ENCODE data around the gene DDX39A.
A peak's percentile ranks its signal among the peaks of the same experiment; 100 is the strongest.

The DDX39A gene

DNA sequence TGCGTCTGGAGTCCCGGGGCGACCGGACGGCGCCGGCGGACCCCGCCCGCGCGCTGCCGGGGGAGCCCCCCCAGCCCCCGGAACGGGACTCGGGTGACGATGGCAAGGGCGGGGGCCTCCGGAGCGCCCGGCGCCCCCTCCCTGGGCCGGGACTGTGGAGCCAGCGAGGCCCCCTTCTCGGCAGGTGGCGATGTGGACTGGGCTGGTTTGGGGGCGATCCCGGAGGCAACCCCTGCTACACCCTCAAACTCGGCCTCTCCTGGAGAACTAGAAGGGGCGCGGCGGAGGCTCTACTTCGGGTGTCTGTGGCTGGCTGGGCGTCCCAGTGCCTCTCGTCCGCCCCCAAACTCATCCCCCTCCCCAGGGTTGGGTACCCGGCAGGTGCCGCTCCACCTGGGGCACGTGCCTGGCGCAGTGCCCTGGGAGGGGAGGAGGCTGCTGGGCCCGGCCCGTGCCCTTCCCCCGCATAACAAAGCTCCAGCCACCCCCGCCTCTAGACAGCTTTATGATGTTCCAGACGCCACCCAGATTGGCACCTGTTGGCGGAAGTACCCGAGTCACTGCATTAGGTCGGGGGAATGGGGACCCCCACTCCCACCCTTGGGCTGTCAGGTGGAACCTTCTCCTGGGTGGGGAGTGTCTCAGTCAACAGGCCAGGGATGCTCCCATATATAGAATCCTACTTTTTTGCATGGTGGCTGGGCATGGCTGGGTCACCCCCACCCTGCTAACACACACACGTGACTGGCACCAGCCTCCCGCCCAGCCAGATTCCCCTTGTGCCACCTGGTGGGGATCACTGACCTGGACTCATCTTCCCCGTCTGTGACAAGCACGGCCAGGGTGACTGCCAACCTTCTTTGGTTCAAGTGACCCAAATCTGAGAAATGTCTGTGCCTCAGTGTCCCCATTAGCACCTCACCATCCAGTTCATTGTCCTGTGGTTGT is 14.7 kb upstream of the DDX39A start:
- peak; percentile 34 for DNase-seq

DNA sequence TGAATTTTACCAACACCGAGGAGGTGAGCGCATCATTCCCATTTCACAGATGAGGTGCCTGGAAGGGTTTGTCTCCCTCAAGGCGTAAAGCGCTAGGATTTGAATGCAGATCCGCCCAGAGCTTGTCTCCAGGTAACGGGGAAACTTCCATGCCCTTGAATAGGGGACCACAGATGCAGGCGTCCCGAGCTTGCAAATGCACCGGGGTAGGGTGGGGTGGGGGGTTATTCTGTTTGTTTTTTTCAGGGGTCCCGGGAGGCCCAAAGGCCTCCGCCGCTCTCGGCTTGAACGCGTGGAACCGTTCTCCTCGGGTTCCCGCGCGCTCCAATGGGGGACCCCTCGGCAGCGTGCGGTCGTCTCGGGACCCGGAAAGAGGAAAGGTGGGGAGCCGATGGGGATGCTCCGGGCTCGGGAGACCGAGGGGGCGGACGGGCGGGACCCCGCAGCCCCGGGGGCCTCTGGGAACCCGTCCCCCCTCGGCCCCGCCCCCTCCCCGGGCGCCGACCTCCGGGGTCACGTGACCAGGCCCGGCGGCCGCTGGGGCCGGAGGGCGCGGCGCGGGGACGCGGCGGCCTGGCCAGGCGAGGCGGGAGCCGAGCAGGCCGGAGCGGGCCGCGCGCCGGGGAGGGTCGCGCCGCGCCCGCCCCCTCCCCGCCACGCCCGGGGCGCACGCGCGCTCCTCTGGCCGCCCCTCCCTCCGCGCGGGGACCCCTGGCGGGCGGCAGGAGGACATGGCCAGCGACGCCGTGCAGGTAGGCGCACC is 13.8 kb upstream of the DDX39A start, which contains the start of gene PKN1:
Gene PKN1, plus strand, starts transcription at position 516 of the 763 bp plus-strand sequence. Its CDS starts 216 bp downstream, at position 732.
- peak; percentile 64 for DNase-seq

DNA sequence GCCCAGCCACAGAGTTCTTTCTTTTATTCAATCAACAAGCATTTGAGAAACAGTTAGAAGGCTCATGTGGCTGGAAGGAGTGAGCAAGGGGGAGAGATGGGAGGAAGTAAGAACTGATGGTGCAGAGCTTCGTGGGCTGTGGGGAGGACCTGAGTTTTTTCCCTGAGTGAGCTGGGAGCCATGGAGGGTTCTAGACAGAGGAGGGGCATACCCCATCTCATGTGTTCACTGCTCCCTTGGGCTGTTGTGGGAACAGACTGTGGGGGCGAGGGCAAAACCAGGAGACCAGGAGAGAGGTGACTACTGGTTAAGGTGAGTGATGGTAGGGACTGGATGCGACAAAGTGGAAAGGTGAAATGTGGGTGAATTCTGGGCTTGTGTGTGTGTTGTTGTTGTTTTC is 11.6 kb upstream of the DDX39A start:
- DNase-seq: no peak

DNA sequence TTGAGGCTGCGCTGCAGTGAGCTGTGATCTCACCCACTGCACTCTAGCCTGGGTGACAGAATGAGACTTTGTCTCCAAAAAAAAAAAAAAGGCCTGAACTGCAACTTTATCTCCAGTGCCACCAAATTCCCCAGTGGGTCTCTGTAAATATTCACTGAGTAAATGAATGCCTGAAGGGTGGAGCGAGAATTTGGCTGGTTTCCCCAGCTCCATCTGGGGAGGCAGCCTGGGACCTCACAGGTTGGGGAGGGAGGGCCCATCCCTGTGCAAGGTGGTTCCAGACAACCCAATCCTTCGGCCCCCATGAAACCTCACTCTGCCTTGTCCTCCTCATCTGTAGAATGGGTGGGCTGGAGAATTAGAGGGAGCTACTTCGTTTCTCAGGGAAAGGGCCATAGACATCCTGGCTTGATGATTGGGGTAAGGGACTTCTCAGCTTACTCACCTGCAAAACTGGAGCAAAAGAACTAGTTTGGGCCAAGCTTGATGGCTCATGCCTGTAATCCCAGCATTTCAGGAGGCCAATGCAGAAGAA is 9.8 kb upstream of the DDX39A start:
- peak; percentile 53 for DNase-seq

DNA sequence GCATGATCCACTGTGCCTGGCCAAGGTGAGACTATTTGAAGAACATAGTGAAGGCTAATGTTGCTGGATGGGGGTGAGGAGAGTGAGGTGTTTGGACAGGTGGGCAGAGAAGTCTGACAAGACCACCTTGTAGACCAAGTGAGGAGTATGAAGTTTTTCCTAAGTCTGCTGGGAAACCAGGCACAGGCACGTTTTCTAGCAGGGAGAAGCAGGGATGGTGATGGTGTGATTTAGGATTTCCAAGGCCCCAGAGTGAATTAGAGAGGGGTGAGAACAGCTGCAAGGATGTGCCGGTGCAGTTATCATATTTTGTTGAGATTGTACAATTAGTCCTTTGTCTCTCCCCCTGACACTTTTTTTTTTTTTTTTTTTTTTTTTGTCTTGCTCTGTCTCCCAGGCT is 8.3 kb upstream of the DDX39A start:
- DNase-seq: no peak

DNA sequence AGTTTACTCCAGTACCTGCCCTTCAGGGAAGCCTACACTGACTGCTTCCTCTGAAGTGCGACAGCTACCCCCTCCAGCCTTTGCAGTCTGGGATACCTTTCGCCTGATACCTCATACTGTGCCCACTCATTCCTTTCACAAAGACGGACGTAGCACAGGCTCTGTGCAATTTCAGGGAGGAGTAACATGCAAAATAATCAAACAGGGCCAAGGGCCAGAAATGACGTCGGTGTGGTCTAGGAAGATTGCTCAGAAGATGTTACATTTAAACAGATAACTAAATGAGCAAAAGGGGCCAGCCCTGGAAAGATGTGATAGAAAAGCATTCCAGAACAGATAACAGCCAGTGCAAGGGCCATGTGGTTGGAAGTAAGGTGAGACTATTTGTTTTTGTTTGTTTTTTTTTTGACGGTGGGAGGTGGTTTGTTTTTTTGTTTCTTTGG is 6.6 kb upstream of the DDX39A start:
- no peak for DNase-seq

DNA sequence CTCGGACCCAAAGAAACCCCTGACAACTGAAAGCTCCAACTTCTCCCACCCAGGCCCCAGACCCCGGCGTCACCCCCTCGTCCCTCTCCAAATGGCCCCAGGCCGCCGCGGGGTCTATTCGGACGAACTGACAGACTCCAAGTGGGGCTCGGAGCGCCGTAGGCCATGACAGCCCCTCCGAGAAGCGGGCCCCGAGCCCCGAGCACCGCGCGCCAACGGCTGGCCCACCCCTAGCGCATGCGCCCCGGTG is 360 bp downstream of the DDX39A start:
- peak; percentile 82 for DNase-seq

DNA sequence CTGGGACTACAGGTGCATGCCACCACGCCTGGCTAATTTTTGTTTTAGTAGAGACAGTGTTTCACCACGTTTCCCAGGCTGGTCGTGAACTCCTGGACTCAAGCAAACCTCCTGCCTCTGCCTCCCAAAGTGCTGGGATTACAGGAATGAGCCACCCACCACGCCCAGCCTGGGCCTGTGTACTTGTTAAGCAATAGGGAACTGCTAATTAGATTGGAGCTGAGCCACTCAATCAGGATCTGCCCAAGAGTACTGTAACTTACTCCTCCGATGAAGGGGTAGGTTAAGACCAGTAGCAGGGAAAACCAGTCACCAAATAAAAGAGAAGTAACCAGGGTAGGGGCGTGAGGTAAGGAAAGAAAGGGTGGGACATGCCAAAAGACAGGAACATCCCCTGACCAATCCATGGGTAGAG is 2.3 kb downstream of the DDX39A start:
- DNase-seq: no peak

DNA sequence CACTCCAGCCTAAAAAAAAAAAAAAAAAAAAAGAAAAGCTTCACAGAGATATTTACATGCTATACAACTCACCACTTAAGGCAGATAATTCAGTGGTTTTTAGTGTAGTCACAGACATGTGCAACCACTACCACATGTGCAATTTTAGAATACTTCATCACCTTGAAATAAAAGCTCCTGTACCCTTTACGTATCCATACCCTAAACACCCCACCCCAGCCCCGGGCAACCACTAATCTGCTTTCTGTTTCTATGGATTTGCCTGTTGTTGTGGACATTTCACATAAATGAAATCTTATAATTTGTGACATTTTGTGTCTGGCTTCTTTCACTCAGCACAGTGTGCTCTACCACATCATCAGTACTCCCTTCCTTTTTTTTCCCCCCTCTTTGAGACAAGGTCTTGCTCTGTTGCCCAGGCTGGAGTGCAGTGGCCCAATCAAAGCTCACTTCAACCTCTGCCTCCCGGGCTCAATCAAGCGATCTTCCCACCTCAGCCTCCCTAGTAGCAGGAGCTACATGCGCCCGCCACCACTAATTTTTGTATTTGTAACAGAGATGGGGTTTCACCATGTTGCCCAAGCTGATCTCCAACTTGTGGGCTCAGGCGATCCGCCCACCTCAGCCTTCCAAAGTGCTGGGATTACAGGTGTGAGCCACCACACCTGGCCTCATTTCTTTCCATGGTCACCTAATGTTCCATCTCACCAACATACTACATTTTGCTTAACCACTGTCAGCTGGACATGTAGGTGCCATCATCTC is 4.0 kb downstream of the DDX39A start:
- no peak for DNase-seq

DNA sequence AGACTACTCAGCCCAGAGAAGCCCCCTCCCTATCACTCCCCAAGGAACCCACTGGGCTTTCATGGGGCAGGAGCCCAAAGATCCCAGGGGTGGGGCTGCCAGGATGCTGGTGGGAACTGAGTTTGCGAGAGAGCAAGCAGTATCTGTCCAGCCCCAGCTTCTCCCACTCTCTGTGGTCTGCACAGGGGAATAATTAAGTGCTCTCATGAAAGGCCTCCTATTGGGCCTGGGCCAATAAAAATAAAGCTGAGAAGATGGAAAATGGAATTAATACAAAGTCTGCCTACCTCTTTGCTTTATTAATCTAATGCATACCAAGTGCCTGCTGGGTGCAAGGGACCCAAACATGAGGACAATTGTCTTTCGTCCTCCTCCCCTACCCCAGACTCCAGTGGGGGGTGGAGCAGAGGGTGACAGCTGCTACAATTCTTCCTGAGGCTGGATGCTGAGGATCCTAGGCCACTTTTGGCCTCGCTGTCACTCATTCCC is 5.4 kb downstream of the DDX39A start:
- no peak for DNase-seq

DNA sequence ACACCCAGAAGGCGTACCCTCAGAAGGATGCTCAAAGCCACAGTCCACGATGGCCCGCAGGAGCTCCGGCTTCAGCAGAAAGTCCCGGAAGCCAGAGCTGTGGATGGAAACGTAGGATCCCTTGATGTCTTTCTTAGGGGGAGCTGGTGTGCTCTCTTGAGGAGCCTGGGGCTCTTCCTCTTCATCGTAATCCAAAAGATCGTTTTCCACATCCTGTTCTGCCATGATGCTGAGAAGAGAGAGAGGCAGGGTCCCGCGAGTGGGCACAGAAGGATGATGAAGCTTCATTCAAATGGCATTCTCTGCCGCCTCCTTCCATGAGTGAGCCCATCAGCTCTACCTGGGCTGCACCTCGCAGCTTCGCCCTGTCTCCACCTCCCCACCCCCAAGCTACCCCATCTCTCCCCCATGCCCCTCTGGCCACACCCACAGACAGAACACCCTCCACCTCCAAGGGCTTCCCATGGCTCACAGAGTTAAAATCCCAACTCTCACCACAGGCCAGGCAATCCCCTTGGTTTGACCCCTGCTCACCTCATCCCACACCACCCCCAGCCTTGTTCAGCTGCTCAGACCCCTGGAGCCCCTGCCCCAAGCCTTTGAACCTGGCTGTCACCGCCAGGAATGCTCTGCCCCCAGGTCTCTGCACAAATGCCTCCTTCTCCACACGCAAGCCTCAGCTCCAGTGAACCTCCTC is 6.0 kb downstream of the DDX39A start:
- no peak for DNase-seq

DNA sequence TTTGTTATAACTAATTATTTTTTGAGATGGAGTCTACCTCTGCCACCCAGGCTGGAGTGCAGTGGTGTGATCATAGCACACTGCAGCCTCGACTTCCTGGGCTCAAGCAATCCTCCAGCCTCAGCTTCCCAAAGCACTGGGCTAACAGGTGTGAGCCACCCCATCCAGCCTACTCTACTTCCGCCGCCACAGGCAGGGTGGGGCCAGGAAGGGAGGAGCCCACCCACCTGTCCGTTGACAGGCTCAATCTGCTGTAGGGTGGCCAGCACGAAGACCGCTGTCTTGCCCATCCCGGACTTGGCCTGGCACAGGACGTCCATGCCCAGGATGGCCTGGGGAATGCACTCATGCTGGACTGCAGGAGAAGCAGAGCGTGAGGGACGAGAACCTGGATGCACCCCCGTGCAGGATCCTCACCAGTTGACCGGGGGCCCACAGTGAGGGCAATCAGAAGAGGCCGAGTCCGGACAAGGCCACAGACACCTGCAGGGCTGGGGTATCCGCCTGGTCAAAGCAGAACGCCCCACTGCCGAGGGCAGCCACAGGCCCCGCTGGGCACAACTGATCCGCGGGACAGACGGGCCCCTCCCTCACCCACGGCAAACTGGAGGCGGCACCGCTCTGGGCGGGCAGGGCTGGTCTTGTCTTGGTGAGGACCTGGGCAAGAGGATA is 6.7 kb downstream of the DDX39A start:
- no peak for DNase-seq

DNA sequence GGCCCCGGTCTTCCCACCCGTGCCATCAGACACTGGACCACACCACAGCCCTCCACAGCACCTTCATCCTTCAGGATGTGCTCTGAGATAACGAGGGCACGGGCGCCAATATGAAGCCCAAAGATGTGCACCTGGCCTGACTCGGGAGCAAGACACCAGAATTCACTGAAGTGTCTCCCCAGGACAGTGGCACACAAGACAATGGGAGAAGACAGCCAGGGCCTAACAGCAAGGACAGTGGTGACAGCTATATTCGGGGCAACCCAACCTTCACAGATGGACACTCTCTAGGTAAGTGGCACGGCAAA is 7.2 kb downstream of the DDX39A start:
- DNase-seq: no peak

DNA sequence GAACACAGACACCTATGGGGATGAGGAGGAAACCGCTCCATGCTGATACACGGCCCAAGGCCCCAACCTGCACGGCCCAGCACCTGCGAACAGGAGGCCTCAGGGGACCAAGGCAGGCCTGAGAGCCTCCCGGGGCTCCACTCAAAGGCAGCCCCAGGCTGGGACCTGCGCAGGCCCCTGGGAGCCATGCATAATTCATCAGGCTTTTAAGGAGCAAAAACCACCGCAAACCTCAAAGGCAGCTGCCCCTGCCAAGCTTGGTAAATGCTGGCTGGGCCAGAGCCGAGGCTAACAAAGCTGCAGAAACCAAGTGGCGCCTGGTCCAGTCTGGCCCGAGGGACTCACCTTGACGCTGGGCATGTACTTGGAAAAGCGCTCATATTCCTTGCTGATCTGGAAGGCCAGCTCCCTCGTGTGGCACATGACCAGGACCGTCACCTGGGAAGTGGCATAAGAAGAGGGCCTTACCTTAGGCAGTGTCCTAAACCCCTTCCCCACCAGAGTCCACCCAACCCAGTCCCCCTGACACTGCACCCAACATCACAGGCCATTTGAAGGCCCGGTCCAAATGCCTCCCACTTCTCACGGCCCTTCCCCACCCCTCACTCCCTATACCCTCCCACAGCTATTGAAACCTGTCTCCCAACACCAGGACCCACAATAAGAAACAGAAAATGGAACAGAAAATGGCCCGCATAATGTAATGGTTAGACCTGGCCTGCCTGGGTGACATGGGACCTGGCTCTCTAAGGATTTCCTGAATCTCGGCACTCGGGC is 7.8 kb downstream of the DDX39A start:
- no peak for DNase-seq

DNA sequence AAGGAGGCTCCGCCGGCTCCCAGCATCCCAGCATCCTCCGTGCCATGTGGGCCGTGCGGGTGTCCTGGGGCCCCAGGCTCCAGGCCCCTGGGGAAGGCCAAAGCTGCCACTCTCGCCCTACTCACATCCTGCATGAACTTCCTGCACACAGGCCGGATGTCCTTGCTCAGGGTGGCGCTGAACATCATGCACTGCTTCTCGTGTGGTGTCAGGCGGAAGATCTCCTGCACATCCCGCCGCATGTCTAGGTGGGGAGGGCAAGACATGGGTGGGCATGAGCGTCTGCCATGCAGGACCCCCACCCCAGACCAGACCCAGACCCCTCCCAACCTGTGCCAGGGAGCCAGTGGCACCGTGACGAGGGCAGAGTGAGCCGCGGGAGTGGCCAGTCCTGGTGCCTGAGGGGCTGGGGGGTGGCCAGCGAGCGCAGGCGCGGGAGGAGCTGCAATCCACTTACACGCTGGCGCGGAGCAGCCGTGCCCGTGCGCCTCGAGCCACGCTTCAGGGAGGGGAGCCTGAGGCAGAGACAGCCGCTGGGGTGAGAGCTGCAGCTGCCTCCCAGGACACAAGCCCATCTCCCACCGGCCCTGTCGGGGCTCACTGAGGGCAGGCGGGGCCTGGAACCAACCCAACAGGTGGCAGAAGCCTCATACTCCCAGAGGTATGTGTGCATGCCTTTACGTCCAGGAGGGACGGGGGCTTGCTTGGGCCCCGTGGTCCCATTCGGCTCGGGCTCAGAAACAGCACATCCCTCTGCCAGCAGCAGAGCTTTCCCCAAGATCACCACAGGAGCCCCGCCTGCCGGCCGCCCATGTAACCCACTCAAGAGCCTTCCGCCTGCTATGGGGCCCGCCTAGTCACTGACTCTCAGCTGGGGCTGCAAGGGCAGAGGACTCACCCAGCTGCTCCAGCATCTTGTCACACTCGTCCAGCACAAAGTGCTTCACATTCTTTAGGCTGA is 8.8 kb downstream of the DDX39A start:
- DNase-seq: no peak

DNA sequence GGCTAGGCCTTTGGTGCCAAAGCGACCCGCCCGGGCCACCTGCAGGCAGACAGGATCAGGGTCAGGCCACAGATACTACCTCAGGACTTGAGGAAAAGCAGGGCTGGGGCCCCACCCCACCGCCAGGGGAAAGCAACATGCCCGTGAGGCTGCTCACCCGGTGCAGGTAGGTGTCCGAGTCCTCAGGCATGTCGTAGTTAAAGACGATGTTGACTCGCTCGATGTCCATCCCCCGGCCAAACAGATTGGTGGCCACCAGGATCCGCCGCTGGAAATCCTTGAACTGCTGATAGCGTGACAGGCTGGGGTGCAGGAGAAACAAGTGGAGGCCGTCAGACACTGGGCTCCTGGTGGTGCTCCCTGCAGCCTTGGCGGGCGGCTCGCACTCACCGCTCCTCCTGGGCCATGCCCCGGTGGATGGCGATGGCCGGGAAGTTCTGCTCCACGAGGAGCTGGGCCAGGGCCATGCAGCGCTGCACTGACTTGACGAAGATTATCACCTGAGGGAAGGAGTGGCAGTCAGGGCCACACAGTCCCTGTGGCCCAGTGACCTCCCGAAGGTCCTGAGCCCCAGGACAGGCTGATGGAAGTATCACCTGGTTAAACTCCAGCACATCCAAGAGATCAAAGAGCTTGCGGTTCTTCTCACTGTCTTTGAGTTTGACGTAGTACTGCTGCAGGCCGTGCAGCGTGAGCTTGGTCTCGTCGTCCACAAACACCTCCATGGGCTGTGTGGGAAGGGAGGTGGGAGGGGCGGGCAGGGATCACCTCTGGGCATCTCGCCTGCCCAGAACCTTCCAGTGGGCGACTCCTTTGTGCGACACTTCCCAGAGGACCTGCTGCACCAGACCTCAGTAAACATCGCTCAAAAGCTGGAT is 9.8 kb downstream of the DDX39A start:
- no peak for DNase-seq

DNA sequence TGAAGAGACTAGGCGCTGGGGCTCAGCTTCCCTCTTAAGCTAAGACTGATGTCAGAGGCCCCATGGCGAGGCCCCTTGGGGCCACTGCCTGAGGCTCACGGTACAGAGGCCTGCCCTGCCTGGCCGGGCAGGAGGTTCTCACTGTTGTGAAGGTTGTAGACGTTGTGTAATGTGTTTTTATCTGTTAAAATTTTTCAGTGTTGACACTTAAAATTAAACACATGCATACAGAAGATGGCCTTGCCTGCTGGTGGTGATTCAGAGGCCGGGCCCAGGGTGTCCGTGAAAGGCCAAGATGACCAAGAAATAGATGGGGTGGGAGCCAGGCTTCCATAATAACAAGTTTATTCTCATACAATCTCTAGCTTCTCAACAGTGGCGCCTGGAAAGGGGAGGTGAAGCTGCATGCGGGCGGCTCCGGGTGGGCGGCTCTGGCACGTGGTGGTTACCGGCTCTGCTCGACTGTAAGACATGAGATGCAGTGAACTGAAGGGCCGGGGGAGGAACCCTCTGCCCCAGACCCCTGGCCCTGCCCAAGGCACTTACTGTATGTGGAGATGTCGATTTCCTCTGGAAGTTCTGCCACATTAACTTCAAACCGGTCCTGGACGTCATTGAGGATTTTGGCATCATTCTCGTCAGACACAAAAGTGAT is 10.5 kb downstream of the DDX39A start:
- no peak for DNase-seq

All from NCI-H2171 (cell line).